Activated CD4-positive, alpha-beta T cell treated with anti-CD3 and anti-CD28 coated beads, Interleukin-2, amount 10 ng/mL, durations not matched to agents 7 days and 5 days (primary cell): Measurements from ENCODE around the gene PRLR. TPM values are rescaled to one million over a fixed set of nuclear protein-coding genes. Genes with fewer than 3 reads are reported as not detected.
"Not testable (repeated sequence)": the region's sequence is repeated elsewhere in the genome, so short reads cannot be mapped to it uniquely, and the experiment has no call there.

Source experiments
- CTCF ChIA-PET: fragments of 350-600 bp; sonication (Branson Sonifier 250); formaldehyde crosslinking; loops from one replicate; lab custom pipeline; 2021; ENCODE audit warnings: antibody characterized with exemption; lab: Charles Lee
- POLR2A ChIA-PET: fragments of 350-600 bp; sonication (Branson Sonifier 250); formaldehyde crosslinking; loops from one replicate; lab custom pipeline; 2021; ENCODE audit warnings: antibody characterized with exemption; lab: Charles Lee
- DNase-seq: peaks from one replicate; pipeline ENCODE4 v3.0.0-alpha.2; 2020
- H3K27ac Mint-ChIP-seq: one replicate; pipeline ENCODE4 v1.8.0; 2021; ENCODE audit warnings: mild to moderate bottlenecking, moderate library complexity, mixed read lengths
- H3K27me3 Mint-ChIP-seq: one replicate; pipeline ENCODE4 v1.8.0; 2021; ENCODE audit warnings: mixed read lengths
- H3K36me3 Mint-ChIP-seq: one replicate; pipeline ENCODE4 v1.8.0; 2021; ENCODE audit warnings: low read depth, mixed read lengths
- H3K4me1 Mint-ChIP-seq: one replicate; pipeline ENCODE4 v1.8.0; 2021; ENCODE audit warnings: mixed read lengths
- H3K4me3 Mint-ChIP-seq: one replicate; pipeline ENCODE4 v1.8.0; 2021; ENCODE audit warnings: mild to moderate bottlenecking, moderate library complexity, mixed read lengths
- H3K9me3 Mint-ChIP-seq: one replicate; pipeline ENCODE4 v1.8.0; 2021; ENCODE audit warnings: mixed read lengths
- total RNA-seq, 2 experiments: library from RNA; stranded (reverse); gene quantifications; one replicate each; pipeline ENCODE4 v1.2.3, GENCODE V29; 2021

The PRLR gene
- total RNA-seq, 2 experiments from 2014 or later: not detected

- H3K27ac Mint-ChIP-seq: no peak overlapping the region
- H3K4me1 Mint-ChIP-seq: no peaks in the 10 kb centered on the region
- no peak for DNase-seq
- H3K36me3 Mint-ChIP-seq: no peaks in the 10 kb centered on the region
- H3K9me3 Mint-ChIP-seq: no peaks in the 10 kb centered on the region
- CTCF ChIA-PET: no interaction called here
- no peak overlapping the region for H3K4me3 Mint-ChIP-seq
- peaks cover 21% of the 10 kb centered on the region for H3K27me3 Mint-ChIP-seq
- POLR2A ChIA-PET: no interaction called here
These were observed 189.0 kb downstream of the PRLR start for GRCh38 chr5:35041261-35041660.

DNA sequence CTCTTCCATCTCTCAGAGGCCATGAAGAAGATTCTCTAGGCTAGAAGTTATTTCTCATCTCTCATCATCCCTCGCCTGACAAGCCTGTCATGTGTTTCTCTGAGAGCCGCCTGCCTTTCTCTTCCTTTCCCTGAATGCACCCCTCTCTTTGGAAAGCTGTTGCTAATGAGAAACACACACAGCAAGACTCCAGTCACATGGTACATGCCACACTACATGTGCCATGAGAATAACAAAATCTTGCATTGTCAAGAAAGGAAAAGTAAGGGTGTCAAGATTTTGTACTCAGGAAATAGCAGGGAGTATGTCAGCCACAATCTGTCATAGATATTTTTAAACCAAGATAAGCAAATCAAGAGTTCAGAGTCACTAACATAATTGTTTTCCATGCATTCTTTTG is 191.4 kb downstream of the PRLR start:
- H3K27ac Mint-ChIP-seq: no peak overlapping the region
- ChIA-PET POLR2A (no interaction called here), CTCF (no interaction called here)
- no peak for DNase-seq
- no peaks in the 10 kb centered on the region for H3K4me1 Mint-ChIP-seq
- H3K4me3 Mint-ChIP-seq: no peak overlapping the region
- no peaks in the 10 kb centered on the region for H3K36me3 Mint-ChIP-seq
- H3K27me3 Mint-ChIP-seq: peaks cover 21% of the 10 kb centered on the region
- no peaks in the 10 kb centered on the region for H3K9me3 Mint-ChIP-seq

DNA sequence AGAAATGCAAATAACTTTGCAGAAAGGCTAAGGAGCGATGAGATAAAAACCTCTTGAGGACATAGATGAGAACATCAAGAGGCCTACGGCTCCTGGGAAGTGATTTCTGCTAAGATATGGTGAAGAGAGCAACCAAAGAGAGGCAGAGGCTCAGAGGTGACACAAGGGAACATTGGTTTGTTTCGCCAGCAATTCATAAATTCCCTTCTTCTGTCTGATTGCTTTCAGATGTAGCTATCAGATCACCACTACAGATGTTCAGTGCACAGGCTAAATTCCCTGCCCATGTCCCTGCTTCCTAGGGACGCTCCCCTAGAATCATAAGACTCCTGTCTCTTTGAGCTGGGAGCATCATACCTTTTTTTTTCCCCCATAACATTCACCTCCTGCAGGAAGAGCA is 193.8 kb downstream of the PRLR start:
- Mint-ChIP-seq H3K27ac (no peak overlapping the region), H3K27me3 (peaks cover 20% of the 10 kb centered on the region), H3K4me3 (no peak overlapping the region), H3K9me3 (no peaks in the 10 kb centered on the region), H3K36me3 (no peaks in the 10 kb centered on the region), H3K4me1 (no peaks in the 10 kb centered on the region)
- ChIA-PET CTCF (no interaction called here), POLR2A (interaction anchor here (0.6 to 0.7 kb wide), 2 partner anchors 63 to 156 kb away, joined by 3 read pairs; no protein-coding TSS in a partner anchor)
- DNase-seq: no peak

GRCh38 chr5:35035929-35036328 is 194.4 kb downstream of the PRLR start:
- H3K36me3 Mint-ChIP-seq, DNase-seq, H3K9me3 Mint-ChIP-seq, H3K4me3 Mint-ChIP-seq, H3K27ac Mint-ChIP-seq, CTCF ChIA-PET, H3K4me1 Mint-ChIP-seq: not testable (repeated sequence)
- peaks cover 17% of the 10 kb centered on the region for H3K27me3 Mint-ChIP-seq
- POLR2A ChIA-PET: interaction anchor here (0.6 kb wide), 1 partner anchor 155 kb away, joined by 3 read pairs; no protein-coding TSS in a partner anchor

DNA sequence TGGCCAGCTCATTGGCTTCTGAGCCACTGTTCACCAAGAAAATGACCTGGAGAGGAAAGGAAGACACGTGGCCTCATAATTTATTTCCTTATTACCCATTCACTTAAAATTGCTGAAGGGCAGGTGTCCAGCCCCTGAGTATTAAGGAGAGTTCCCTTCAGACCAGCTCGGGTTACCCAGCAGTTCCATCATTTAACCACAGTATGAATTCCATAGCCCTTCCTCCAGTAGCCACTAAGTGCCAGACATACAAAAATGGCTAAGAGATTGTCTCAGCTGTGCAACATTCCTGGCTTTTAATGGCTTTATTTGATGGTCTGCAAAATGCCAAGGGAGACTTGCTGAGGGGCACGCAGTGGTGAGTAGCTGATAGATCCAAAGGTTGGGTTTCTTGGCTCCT is 195.0 kb downstream of the PRLR start:
- H3K4me3 Mint-ChIP-seq: no peak overlapping the region
- no peak for DNase-seq
- no peaks in the 10 kb centered on the region for H3K9me3 Mint-ChIP-seq
- POLR2A ChIA-PET: no interaction called here
- H3K36me3 Mint-ChIP-seq: no peaks in the 10 kb centered on the region
- H3K27me3 Mint-ChIP-seq: peaks cover 15% of the 10 kb centered on the region
- no peak overlapping the region for H3K27ac Mint-ChIP-seq
- H3K4me1 Mint-ChIP-seq: no peaks in the 10 kb centered on the region
- CTCF ChIA-PET: no interaction called here

DNA sequence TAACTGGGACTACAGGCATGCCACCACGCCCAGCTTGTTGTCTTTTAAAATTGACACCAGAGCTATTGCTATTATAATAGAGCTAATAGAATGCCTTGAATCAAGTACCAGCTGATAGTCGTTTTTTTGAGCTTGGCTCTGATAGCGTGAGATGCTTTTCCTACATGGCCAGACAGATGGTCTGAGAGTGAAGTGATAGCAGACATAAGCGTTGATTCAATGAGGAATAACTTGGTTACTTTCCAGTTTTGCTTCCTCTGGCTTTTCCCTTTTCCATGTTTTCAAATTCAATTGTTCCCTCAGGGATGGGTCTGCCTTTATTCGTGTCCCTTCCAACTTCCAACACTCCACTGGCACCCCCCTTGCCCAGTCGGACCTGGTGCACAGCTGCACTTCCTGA is 197.9 kb downstream of the PRLR start:
- Mint-ChIP-seq H3K36me3 (no peaks in the 10 kb centered on the region), H3K27ac (no peak overlapping the region), H3K9me3 (no peaks in the 10 kb centered on the region), H3K27me3 (peaks cover 11% of the 10 kb centered on the region), H3K4me3 (no peak overlapping the region), H3K4me1 (no peaks in the 10 kb centered on the region)
- ChIA-PET POLR2A (no interaction called here), CTCF (no interaction called here)
- DNase-seq: no peak

- H3K36me3 Mint-ChIP-seq: no peaks in the 10 kb centered on the region
- no peak overlapping the region for H3K27ac Mint-ChIP-seq
- H3K9me3 Mint-ChIP-seq: no peaks in the 10 kb centered on the region
- CTCF ChIA-PET: no interaction called here
- no peak overlapping the region for H3K4me3 Mint-ChIP-seq
- DNase-seq: no peak
- H3K27me3 Mint-ChIP-seq: peaks cover 10% of the 10 kb centered on the region
- H3K4me1 Mint-ChIP-seq: no peaks in the 10 kb centered on the region
- POLR2A ChIA-PET: no interaction called here
These were observed 199.0 kb downstream of the PRLR start for GRCh38 chr5:35031276-35031675.

- Mint-ChIP-seq H3K27me3 (peaks cover 13% of the 10 kb centered on the region), H3K36me3 (no peaks in the 10 kb centered on the region), H3K9me3 (no peaks in the 10 kb centered on the region), H3K4me1 (no peaks in the 10 kb centered on the region), H3K27ac (no peak overlapping the region), H3K4me3 (no peak overlapping the region)
- POLR2A ChIA-PET: no interaction called here
- no peak for DNase-seq
- CTCF ChIA-PET: no interaction called here
These were observed 199.7 kb downstream of the PRLR start for GRCh38 chr5:35030426-35031100.

DNA sequence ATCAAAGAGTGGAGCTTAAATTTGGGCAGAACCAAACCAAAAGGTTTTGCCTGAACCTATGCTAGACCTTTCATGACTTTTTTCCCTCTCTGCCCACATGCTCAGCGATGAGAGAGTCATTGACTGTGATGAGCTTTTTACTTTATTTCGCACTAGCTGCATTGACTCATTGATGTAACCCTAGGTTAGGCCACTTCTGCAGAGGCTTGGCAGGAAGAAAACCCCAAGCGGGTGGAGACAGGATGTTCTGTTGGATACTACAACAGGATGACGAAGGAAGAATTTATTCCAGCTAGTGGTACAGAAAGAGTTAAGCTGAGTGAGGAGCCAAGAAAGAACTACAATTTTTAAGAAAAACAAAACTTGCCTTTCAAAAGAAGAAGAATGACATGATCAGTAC is 201.0 kb downstream of the PRLR start:
- POLR2A ChIA-PET: no interaction called here
- no peak for DNase-seq
- H3K36me3 Mint-ChIP-seq: no peaks in the 10 kb centered on the region
- H3K27ac Mint-ChIP-seq: no peak overlapping the region
- CTCF ChIA-PET: no interaction called here
- H3K27me3 Mint-ChIP-seq: peaks cover 13% of the 10 kb centered on the region
- H3K4me3 Mint-ChIP-seq: no peak overlapping the region
- no peaks in the 10 kb centered on the region for H3K4me1 Mint-ChIP-seq
- no peaks in the 10 kb centered on the region for H3K9me3 Mint-ChIP-seq

GRCh38 chr5:35026941-35027340 is 203.3 kb downstream of the PRLR start:
- no peak for DNase-seq
- Mint-ChIP-seq H3K36me3 (no peaks in the 10 kb centered on the region), H3K4me1 (no peaks in the 10 kb centered on the region), H3K27ac (no peak overlapping the region), H3K27me3 (peaks cover 10% of the 10 kb centered on the region), H3K4me3 (no peak overlapping the region), H3K9me3 (no peaks in the 10 kb centered on the region)
- ChIA-PET CTCF (no interaction called here), POLR2A (no interaction called here)

GRCh38 chr5:35026280-35026840 is 203.9 kb downstream of the PRLR start:
- CTCF ChIA-PET: no interaction called here
- Mint-ChIP-seq H3K27ac (no peak overlapping the region), H3K4me3 (no peak overlapping the region), H3K27me3 (peaks cover 12% of the 10 kb centered on the region), H3K4me1 (no peaks in the 10 kb centered on the region), H3K36me3 (no peaks in the 10 kb centered on the region), H3K9me3 (no peaks in the 10 kb centered on the region)
- no peak for DNase-seq
- POLR2A ChIA-PET: no interaction called here

DNA sequence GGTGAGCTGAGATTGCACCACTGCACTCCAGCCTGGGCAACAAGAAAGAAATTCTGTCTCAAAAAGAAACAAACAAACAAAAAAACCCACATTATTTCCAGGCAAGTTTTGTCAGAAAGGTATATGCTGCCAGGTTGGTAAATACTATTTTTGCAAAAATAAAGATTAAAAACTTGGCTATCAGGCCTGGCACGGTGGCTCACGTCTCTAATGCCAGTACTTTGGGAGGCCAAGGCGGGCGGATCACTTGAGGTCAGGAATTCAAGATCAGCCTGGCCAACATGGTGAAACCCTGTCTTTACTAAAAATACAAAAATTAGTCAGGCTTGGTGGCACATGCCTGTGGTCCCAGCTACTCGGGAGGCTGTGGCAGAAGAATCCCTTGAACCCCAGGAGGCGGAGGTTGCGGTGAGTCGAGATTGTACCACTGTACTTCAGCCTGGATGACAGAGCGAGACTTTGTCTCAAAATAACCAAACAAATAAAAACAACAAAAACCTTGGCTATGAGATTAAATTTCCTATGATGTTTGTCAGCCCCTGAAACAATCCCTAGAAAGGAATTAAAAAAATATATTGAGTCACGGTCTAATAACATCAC is 205.3 kb downstream of the PRLR start:
- H3K4me1 Mint-ChIP-seq: no peaks in the 10 kb centered on the region
- POLR2A ChIA-PET: no interaction called here
- no peak overlapping the region for H3K27ac Mint-ChIP-seq
- no peak for DNase-seq
- H3K36me3 Mint-ChIP-seq: no peaks in the 10 kb centered on the region
- CTCF ChIA-PET: no interaction called here
- peaks cover 12% of the 10 kb centered on the region for H3K27me3 Mint-ChIP-seq
- H3K9me3 Mint-ChIP-seq: no peaks in the 10 kb centered on the region
- H3K4me3 Mint-ChIP-seq: no peak overlapping the region

- Mint-ChIP-seq H3K4me3 (no peak overlapping the region), H3K36me3 (no peaks in the 10 kb centered on the region), H3K9me3 (no peaks in the 10 kb centered on the region), H3K27me3 (peaks cover 6% of the 10 kb centered on the region), H3K27ac (no peak overlapping the region), H3K4me1 (no peaks in the 10 kb centered on the region)
- ChIA-PET POLR2A (no interaction called here), CTCF (no interaction called here)
- no peak for DNase-seq
These were observed 206.7 kb downstream of the PRLR start for GRCh38 chr5:35023391-35024178.
